Neural progenitor cell (in vitro differentiated cells): ENCODE data around the gene CIRBP. TPM values are rescaled to one million over a fixed set of nuclear protein-coding genes. Genes with fewer than 3 reads are reported as not detected.

Source experiments
- DNase-seq: peaks from one replicate; pipeline ENCODE4 v3.0.0-alpha.2; 2016; ENCODE audit warnings: low spot score
- H2AFZ ChIP-seq: fragments of 200-600 bp; sonication (generic); replicated peaks from 2 replicates; pipeline ENCODE4 v1.6.1; 2016; ENCODE audit warnings: antibody characterized with exemption
- H3F3A ChIP-seq: fragments of 200-600 bp; sonication (generic); 2 replicates; pipeline ENCODE4 v1.6.1; 2016; ENCODE audit warnings: antibody characterized with exemption, low read depth
- H3K27ac ChIP-seq: fragments of 200-600 bp; sonication (generic); 2 replicates; pipeline ENCODE4 v1.5.1; 2016; ENCODE audit warnings: mild to moderate bottlenecking
- H3K27me3 ChIP-seq: fragments of 200-600 bp; sonication (generic); 2 replicates; pipeline ENCODE4 v1.6.1; 2016; ENCODE audit warnings: mild to moderate bottlenecking, moderate library complexity
- H3K36me3 ChIP-seq: fragments of 200-600 bp; sonication (generic); 2 replicates; pipeline ENCODE4 v1.5.1; 2016
- H3K4me1 ChIP-seq: fragments of 200-600 bp; sonication (generic); 2 replicates; pipeline ENCODE4 v1.6.1; 2016; ENCODE audit warnings: mixed run types
- H3K4me2 ChIP-seq: fragments of 200-600 bp; sonication (generic); 2 replicates; pipeline ENCODE4 v1.6.1; 2016
- H3K4me3 ChIP-seq: fragments of 200-600 bp; sonication (generic); 2 replicates; pipeline ENCODE4 v1.5.1; 2016
- H3K79me2 ChIP-seq: fragments of 200-600 bp; sonication (generic); 2 replicates; pipeline ENCODE4 v1.6.1; 2016; ENCODE audit warnings: low read depth
- H3K9ac ChIP-seq: fragments of 200-600 bp; sonication (generic); 2 replicates; pipeline ENCODE4 v1.6.1; 2016
- H3K9me3 ChIP-seq: fragments of 200-600 bp; sonication (generic); 2 replicates; pipeline ENCODE4 v1.5.1; 2016; ENCODE audit warnings: low read depth
- H4K20me1 ChIP-seq: fragments of 200-600 bp; sonication (generic); 2 replicates; pipeline ENCODE4 v1.6.1; 2016; ENCODE audit warnings: low read depth
- H3K27ac Mint-ChIP-seq: 3 replicates; pipeline ENCODE4 v1.8.0; 2021; ENCODE audit warnings: mixed read lengths
- H3K27me3 Mint-ChIP-seq: 2 replicates; pipeline ENCODE4 v1.8.0; 2022; ENCODE audit warnings: low read depth, mild to moderate bottlenecking, inconsistent platforms, moderate library complexity, mixed read lengths; ENCODE audit not compliant: insufficient read depth
- H3K36me3 Mint-ChIP-seq: 3 replicates; pipeline ENCODE4 v1.8.0; 2021; ENCODE audit warnings: mixed read lengths
- H3K4me1 Mint-ChIP-seq: 3 replicates; pipeline ENCODE4 v1.8.0; 2021; ENCODE audit warnings: mixed read lengths
- H3K4me3 Mint-ChIP-seq: 3 replicates; pipeline ENCODE4 v1.8.0; 2021; ENCODE audit warnings: mild to moderate bottlenecking, moderate library complexity, mixed read lengths
- H3K9me3 Mint-ChIP-seq: 3 replicates; pipeline ENCODE4 v1.8.0; 2020; ENCODE audit warnings: mixed read lengths
- EZH2 ChIP-seq: fragments of 200-600 bp; sonication (generic); IDR thresholded peaks from 2 replicates; pipeline ENCODE4 v1.6.1; 2017; ENCODE audit warnings: antibody characterized with exemption, mild to moderate bottlenecking, moderate library complexity
- EZH2phosphoT487 ChIP-seq: fragments of 200-600 bp; sonication (generic); IDR thresholded peaks from 2 replicates; pipeline ENCODE4 v1.6.1; 2017; ENCODE audit warnings: antibody characterized with exemption
- total RNA-seq: library from RNA; depleted of rRNA; stranded (reverse); fragments of >200 nt; gene quantifications from 2 replicates; pipeline ENCODE4 v1.2.3, GENCODE V29; 2015; ENCODE audit warnings: low replicate concordance
- TF ChIP-seq, protein P1 (sequence below): fragments of 200-600 bp; sonication (generic); IDR thresholded peaks from 2 replicates; pipeline ENCODE4 v1.5.1; 2017; ENCODE audit warnings: antibody characterized with exemption, mild to moderate bottlenecking

Gene CIRBP
- total RNA-seq, 1 donor from 2014 or later, result 395 TPM

DNA sequence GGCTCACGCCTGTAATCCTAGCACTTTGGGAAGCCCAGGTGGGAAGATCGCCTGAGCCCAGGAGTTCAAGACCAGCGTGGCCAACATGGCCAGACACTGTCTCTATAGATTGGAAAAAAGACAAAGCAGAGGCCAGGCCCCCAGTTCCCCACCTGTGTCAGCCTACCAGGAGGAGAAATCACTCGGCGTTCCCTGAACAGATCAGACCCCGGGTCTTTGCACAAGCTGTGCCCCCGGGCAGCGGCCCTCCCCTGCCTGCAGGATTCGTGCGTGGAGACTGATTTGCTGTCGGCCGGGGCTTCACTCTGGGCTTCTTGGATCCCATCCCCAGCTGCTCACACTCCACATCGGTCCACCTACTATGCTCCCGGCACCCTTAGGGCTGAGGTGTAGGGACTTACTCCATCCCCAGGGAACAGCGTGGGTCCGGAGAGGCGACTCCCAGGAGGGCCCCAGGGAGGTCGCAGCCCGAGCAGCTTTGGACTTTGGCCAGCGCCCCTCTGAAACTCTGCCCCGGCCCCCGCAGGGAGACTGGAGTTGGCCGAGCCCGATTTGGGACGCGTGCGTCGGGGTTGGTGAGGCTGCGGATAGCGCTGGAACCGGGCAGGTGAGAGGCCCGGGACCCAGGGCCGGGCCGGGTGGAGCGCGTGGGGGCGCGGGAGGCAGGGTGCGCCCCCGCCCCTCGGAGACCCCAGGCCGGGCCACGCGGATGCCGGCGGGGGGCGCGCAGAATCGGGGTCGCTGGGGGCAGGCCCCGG is 16.0 kb downstream of the CIRBP start:
- peaks cover 5% of the 10 kb centered on the region for H3K27me3 Mint-ChIP-seq
- DNase-seq, result peak; percentile 64
- no peaks in the 10 kb centered on the region for H3K36me3 ChIP-seq
- peaks cover 2% of the 10 kb centered on the region for H3K36me3 Mint-ChIP-seq
- peaks cover 20% of the 10 kb centered on the region for H3K4me1 Mint-ChIP-seq
- H3K4me1 ChIP-seq, result peaks cover 17% of the 10 kb centered on the region
- H2AFZ ChIP-seq, result peak overlapping the region; percentile 61
- H3F3A ChIP-seq, result peaks cover 40% of the 10 kb centered on the region
- peaks cover 28% of the 10 kb centered on the region for H3K79me2 ChIP-seq
- H3K4me2 ChIP-seq, result peak overlapping the region; percentile 84
- peaks cover 25% of the 10 kb centered on the region for H3K27me3 ChIP-seq
- H3K4me3 Mint-ChIP-seq, result peak overlapping the region; percentile 80
- H3K4me3 ChIP-seq, result peak overlapping the region; percentile 48
- peaks cover 36% of the 10 kb centered on the region for H4K20me1 ChIP-seq
- no peak overlapping the region for H3K9ac ChIP-seq
- H3K9me3 ChIP-seq, result no peaks in the 10 kb centered on the region
- no peak overlapping the region for H3K27ac ChIP-seq
- TF ChIP-seq, protein P1, sequence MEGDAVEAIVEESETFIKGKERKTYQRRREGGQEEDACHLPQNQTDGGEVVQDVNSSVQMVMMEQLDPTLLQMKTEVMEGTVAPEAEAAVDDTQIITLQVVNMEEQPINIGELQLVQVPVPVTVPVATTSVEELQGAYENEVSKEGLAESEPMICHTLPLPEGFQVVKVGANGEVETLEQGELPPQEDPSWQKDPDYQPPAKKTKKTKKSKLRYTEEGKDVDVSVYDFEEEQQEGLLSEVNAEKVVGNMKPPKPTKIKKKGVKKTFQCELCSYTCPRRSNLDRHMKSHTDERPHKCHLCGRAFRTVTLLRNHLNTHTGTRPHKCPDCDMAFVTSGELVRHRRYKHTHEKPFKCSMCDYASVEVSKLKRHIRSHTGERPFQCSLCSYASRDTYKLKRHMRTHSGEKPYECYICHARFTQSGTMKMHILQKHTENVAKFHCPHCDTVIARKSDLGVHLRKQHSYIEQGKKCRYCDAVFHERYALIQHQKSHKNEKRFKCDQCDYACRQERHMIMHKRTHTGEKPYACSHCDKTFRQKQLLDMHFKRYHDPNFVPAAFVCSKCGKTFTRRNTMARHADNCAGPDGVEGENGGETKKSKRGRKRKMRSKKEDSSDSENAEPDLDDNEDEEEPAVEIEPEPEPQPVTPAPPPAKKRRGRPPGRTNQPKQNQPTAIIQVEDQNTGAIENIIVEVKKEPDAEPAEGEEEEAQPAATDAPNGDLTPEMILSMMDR, result no peak
- TF ChIP-seq EZH2phosphoT487, result peak; percentile 21
- TF ChIP-seq EZH2, result peak; percentile 20
- H3K27ac Mint-ChIP-seq, result peak overlapping the region; percentile 61
- no peaks in the 10 kb centered on the region for H3K9me3 Mint-ChIP-seq

GRCh38 chr19:1285737-1286360 is 16.7 kb downstream of the CIRBP start, which contains the start of gene EFNA2:
TSS of gene EFNA2 (plus strand) at chr19:1285873. CDS start at chr19:1286169, 296 bp downstream.
- Histone ChIP-seq H3K9ac (peak within 1 kb of the TSS; percentile 35), H3K4me2 (peak within 1 kb of the TSS; percentile 100), H3K9me3 (no peaks in the 10 kb centered on the region), H3K79me2 (peaks cover 28% of the 10 kb centered on the region), H3K4me3 (peak within 1 kb of the TSS; percentile 74), H3K27ac (no peak within 1 kb of the TSS), H3F3A (peaks cover 35% of the 10 kb centered on the region), H3K36me3 (no peaks in the 10 kb centered on the region), H3K27me3 (peaks cover 25% of the 10 kb centered on the region), H3K4me1 (peaks cover 17% of the 10 kb centered on the region), H4K20me1 (peaks cover 43% of the 10 kb centered on the region), H2AFZ (peak within 1 kb of the TSS; percentile 61)
- H3K4me1 Mint-ChIP-seq, result peaks cover 17% of the 10 kb centered on the region
- DNase-seq, result peak; percentile 79
- peaks cover 5% of the 10 kb centered on the region for H3K27me3 Mint-ChIP-seq
- TF ChIP-seq, protein P1, result peak; percentile 25
- TF ChIP-seq EZH2 (no peak), EZH2phosphoT487 (no peak)
- H3K9me3 Mint-ChIP-seq, result no peaks in the 10 kb centered on the region
- H3K4me3 Mint-ChIP-seq, result peak within 1 kb of the TSS; percentile 88
- H3K27ac Mint-ChIP-seq, result peak within 1 kb of the TSS; percentile 61
- no peaks in the 10 kb centered on the region for H3K36me3 Mint-ChIP-seq

GRCh38 chr19:1286487-1287353 is 17.6 kb downstream of the CIRBP start:
- H3K9me3 ChIP-seq, result no peaks in the 10 kb centered on the region
- no peak overlapping the region for H2AFZ ChIP-seq
- Mint-ChIP-seq H3K27ac (no peak overlapping the region), H3K27me3 (peaks cover 5% of the 10 kb centered on the region), H3K9me3 (no peaks in the 10 kb centered on the region), H3K4me1 (peaks cover 15% of the 10 kb centered on the region), H3K4me3 (peak overlapping the region; percentile 88), H3K36me3 (no peaks in the 10 kb centered on the region)
- peaks cover 17% of the 10 kb centered on the region for H3K4me1 ChIP-seq
- peak overlapping the region; percentile 100 for H3K4me2 ChIP-seq
- H3K4me3 ChIP-seq, result peak overlapping the region; percentile 74
- H3K27me3 ChIP-seq, result peaks cover 25% of the 10 kb centered on the region
- H3K79me2 ChIP-seq, result peaks cover 28% of the 10 kb centered on the region
- no peak for DNase-seq
- H4K20me1 ChIP-seq, result peaks cover 52% of the 10 kb centered on the region
- TF ChIP-seq EZH2 (no peak), EZH2phosphoT487 (no peak)
- TF ChIP-seq, protein P1, result no peak
- H3K36me3 ChIP-seq, result no peaks in the 10 kb centered on the region
- H3K9ac ChIP-seq, result peak overlapping the region; percentile 35
- H3K27ac ChIP-seq, result no peak overlapping the region
- peaks cover 35% of the 10 kb centered on the region for H3F3A ChIP-seq
